ENCODE measurements around the gene AGBL1.

AGBL1 gene

DNA sequence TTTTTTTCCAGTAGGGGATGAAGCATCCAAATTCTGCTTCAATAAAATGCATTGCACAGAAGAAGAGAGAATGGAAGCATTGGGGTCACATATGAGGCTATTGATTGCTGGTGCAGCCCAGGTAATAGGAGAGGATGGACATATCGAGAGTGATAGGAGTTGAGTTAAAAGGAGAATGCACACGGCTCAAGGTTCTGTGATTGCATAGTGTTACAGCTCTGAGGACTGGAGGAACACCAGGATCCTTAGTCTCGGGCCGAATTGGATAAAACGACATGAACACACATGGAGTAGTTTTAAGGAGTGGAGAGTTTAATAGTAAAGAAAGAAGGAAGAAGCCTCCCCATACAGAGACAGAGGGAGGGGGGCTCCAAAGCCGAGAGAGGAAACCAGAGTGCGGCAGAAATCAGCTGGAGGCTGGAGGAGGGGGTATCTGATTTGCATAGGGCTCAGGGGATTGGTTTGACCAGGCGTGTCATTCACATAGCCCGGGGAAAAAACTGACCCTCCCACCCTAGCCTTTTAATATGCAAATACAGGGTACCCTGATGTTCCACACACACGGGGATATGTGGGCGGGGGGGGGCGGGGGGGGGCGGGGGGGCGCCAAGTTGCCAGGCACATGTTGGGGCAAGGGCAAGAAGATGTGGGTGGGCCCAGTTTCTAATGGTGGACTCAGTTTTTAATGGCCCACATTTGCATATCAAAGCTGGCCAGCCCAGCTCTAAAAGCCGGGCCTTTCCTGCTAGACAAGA, 156.9 kb downstream of the AGBL1 start:
- DNase-seq (ENCODE audit: low read depth), result no peak

GRCh38 chr15:86237111-86237500, 157.4 kb downstream of the AGBL1 start:
- no peak for DNase-seq (ENCODE audit: low read depth)

DNA sequence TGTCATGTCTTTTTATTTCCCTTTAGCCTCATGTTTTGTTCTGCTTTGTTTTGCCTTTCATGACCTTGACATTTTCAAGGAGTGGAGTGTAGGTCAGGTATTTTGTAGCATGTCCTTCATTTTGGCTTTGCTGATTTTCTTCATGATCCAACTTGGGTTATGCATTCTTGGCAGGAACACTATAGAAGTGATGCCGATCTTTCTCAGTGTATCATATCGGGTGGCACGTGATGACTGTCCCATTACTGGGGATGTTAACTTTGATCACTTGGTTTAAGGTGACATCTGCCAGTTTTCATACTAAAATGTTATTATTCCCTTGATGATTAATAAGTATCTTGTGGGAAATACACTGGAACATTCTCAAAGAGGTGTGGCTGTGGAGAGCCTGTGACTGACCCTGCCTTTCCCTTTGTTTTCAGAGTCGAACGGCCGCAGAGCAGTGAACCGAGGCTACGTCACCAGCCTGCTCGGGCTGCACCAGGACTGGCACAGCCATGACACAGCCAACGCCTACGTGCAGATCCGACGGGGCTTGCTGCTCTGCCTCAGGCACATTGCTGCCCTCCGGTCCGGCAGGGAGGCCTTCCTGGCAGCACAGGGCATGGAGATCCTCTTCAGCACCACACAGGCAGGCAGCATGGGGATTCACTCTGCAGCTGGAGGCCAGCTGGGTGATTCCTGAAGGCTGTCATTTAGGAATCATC, 167.7 kb downstream of the AGBL1 start:
- no peak for DNase-seq (ENCODE audit: low read depth)

GRCh38 chr15:86255247-86255646, 175.6 kb downstream of the AGBL1 start:
- no peak for DNase-seq (ENCODE audit: low read depth)

- DNase-seq (ENCODE audit: low read depth), result no peak
Observed at GRCh38 chr15:86256628-86257027, 177.0 kb downstream of the AGBL1 start.

DNA sequence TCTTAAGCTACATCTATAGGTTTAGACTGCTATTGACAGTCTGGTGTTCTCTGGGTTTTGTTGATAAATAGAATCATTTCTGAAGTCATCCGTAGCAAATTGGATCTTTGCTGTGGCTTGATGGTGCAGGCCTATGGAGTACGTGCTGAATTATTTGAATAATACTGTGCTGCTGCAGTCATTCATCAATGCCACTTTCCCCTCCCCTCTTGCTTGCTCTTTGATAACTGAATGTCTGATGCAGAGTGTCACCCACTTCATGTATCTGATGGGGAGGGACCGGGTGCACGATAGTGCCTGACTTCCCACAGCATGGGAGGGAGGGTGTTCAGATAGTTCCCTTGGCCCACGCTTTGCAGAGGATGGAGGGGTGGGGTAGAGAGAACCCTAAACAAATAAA, 179.9 kb downstream of the AGBL1 start:
- no peak for DNase-seq (ENCODE audit: low read depth)

GRCh38 chr15:86263230-86263629, 183.6 kb downstream of the AGBL1 start:
- no peak for DNase-seq (ENCODE audit: low read depth)

- no peak for DNase-seq (ENCODE audit: low read depth)
Observed at GRCh38 chr15:86266896-86267484, 187.3 kb downstream of the AGBL1 start.

- DNase-seq (ENCODE audit: low read depth), result no peak
Observed at GRCh38 chr15:86267892-86268291, 188.2 kb downstream of the AGBL1 start.

- DNase-seq (ENCODE audit: low read depth), result no peak
Observed at GRCh38 chr15:86268558-86268957, 188.9 kb downstream of the AGBL1 start.

DNA sequence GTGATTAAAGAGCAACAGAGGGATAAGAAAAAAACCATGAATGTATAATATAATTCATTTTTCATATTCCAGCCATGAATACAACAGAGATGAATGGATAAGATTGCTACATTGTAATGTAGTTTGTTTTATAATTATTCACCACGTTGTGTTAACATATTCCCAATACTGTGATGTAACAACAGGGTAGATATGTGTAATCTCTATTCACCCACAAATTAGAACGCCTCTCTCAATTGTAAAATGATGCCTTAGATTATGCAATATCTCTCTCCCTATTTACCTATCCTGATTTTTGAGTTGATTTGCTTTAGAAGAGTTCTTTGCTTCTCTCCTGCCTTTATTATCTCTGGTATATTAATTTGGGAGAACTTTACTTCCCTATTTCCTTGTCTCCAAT, 193.6 kb downstream of the AGBL1 start:
- DNase-seq (ENCODE audit: low read depth), result no peak

DNA sequence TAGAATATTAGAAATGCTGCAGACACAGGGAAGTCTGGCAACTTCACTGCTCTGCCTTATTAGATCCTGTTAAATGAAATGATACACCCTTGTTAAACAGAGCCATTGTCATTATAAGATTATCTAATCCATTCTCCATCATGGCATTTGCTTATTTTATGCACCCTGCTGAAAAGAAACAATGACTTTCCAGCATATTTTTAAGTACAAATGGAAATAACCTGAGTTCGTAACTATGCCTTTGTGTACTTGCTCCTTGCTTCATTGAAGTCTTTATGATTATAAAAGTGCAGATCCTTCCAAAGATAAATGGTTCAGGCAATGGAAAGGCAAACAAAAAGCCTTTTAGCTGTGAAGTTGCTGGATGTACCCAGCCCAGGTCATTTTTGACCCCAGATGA, 195.7 kb downstream of the AGBL1 start:
- no peak for DNase-seq (ENCODE audit: low read depth)

- DNase-seq (ENCODE audit: low read depth), result no peak
Observed at GRCh38 chr15:86278586-86278985, 198.9 kb downstream of the AGBL1 start.

GRCh38 chr15:86284635-86285034, 205.0 kb downstream of the AGBL1 start:
- no peak for DNase-seq (ENCODE audit: low read depth)

DNA sequence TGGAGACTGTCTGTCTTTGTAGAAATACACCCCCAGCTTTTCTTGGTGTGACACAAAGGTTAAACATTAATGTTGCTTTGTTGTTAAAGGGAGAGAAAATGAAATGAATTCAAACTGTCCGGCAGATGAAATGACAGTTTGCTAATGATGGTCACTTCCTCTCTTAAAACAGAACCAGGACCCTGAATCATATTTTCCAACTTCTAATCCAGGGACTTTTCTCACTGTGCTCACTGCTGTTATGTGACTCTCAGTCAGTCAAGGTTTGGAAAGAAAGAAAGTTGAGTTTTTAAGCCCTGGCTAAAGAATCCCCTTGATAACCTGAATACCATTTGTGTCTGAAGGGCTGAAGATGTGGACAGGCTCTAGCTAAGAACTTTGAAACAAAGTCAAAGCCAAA, 215.8 kb downstream of the AGBL1 start:
- no peak for DNase-seq (ENCODE audit: low read depth)

- DNase-seq (ENCODE audit: low read depth), result no peak
Observed at GRCh38 chr15:86296769-86297168, 217.1 kb downstream of the AGBL1 start.

GRCh38 chr15:86300390-86301125, 220.9 kb downstream of the AGBL1 start:
- no peak for DNase-seq (ENCODE audit: low read depth)

- no peak for DNase-seq (ENCODE audit: low read depth)
Observed at GRCh38 chr15:86311568-86312280, 232.1 kb downstream of the AGBL1 start.

DNA sequence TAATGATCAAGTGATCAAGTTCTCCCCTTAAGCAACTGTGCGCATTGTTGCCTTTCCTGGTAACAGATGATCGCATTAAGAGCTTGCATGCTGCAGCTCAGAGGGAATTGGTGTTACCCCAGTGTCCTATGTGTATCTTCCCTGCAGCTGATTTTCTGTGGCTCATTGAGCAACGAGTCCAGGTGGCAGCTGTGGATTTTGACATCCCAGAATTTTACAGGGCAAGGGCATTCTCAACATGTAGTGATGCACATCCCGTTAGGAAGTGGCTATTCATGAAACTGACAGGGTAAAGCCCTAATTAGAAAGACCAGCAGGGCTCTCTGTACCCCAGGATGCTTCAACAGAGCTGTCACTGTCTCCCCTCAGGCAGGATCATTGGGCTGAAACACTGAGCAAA, 232.8 kb downstream of the AGBL1 start:
- DNase-seq (ENCODE audit: low read depth), result no peak

DNA sequence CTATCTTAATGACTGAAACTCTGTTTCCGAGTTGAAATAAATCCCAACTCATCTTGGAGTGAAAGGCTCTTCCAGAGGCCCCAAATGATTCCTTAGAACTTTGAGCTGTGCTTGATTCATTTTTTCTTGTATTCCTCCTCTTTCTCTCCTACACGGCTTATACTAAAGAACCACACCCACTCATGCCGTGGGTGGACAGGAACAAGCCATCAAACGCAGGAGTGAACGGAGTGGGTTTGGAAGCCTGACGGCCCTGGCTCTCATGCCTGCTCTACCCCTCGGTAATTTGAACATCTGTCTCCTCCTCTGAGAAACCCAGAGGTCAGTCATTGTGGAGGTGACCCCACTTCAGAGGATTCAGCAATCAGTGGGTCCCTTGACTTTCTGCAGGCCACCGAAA, 236.5 kb downstream of the AGBL1 start:
- DNase-seq (ENCODE audit: low read depth), result no peak

DNA sequence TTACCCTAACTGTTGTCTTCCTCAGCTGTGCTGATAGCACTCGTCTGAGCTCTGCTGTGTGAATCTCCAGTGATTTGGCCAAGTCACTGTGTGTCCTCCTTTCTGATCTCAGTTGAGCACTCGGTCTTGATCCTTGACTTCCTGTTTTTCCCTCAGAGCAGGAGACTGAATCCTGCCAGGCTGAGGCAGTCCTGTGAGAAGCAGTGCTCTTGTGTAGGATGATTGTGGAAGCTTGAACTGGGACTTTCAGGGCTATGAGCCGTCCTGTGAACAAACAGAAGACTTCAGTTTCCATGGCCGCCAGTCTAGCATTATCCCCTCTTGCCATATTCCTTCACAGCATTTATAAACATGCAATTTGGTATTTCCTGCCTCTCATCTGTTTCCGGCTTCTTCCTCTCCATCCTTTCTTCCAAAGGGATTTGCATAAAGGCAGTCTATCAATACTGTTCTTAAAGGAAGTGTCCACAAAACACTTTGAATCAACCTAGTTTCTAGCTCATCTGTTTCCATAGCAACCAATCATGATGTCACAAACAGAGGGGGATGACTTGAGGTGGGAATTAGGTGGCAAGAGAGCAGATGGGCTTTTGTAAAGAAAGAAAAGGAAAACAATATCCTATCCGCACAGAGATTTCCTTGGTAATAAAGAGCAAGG, 237.2 kb downstream of the AGBL1 start:
- DNase-seq (ENCODE audit: low read depth), result no peak

GRCh38 chr15:86317384-86317740, 237.7 kb downstream of the AGBL1 start:
- DNase-seq (ENCODE audit: low read depth), result peak; percentile 45

Measured in stromal cell of bone marrow (primary cell).